WERI-Rb-1 (cell line): ENCODE results near the gene FGF2.
"Not testable (repeated sequence)": the region's sequence is repeated elsewhere in the genome, so short reads cannot be mapped to it uniquely, and the experiment has no call there.

Experiments
- DNase-seq: peaks from one replicate; pipeline ENCODE4 v3.0.0-alpha.2; 2020
- H3K27ac ChIP-seq: fragments of 250-450 bp; sonication (Bioruptor Pico); 2 replicates; pipeline ENCODE4 v1.5.1; 2020; ENCODE audit warnings: mild to moderate bottlenecking, moderate library complexity
- H3K27me3 ChIP-seq: fragments of 250-450 bp; sonication (Bioruptor Pico); 2 replicates; pipeline ENCODE4 v1.5.1; 2021; ENCODE audit warnings: mild to moderate bottlenecking, low read depth, moderate library complexity; ENCODE audit not compliant: insufficient read depth, severe bottlenecking
- H3K36me3 ChIP-seq: fragments of 250-450 bp; sonication (Bioruptor Pico); 2 replicates; pipeline ENCODE4 v1.5.1; 2020; ENCODE audit warnings: mild to moderate bottlenecking, moderate library complexity
- H3K4me3 ChIP-seq: 2 replicates; pipeline ENCODE4 v1.5.1; 2011; ENCODE audit warnings: low read depth, mild to moderate bottlenecking, control low read depth, low read length
- H3K9me3 ChIP-seq: fragments of 250-450 bp; sonication (Bioruptor Pico); 2 replicates; pipeline ENCODE4 v1.5.1; 2021; ENCODE audit warnings: mild to moderate bottlenecking, moderate library complexity; ENCODE audit not compliant: severe bottlenecking
- CTCF ChIP-seq: IDR thresholded peaks from 2 replicates; pipeline ENCODE4 v1.5.1; 2011; ENCODE audit warnings: low read depth, mild to moderate bottlenecking, control low read depth, inconsistent platforms, low read length

FGF2 gene

GRCh38 chr4:122845066-122845465 lies 18.4 kb downstream of the FGF2 start:
- Histone ChIP-seq H3K27me3 (no peaks in the 10 kb centered on the region), H3K4me3 (no peak overlapping the region), H3K36me3 (no peaks in the 10 kb centered on the region; the same call in 1 of the 2 replicates), H3K27ac (no peak overlapping the region), H3K9me3 (no peaks in the 10 kb centered on the region)
- DNase-seq, result no peak
- TF ChIP-seq CTCF, result no peak

- Histone ChIP-seq H3K4me3 (no peak overlapping the region), H3K9me3 (no peaks in the 10 kb centered on the region), H3K27me3 (no peaks in the 10 kb centered on the region), H3K36me3 (no peaks in the 10 kb centered on the region), H3K27ac (no peak overlapping the region)
- DNase-seq, result no peak
- TF ChIP-seq CTCF, result no peak
These were observed 19.1 kb downstream of the FGF2 start for GRCh38 chr4:122845760-122846159.

GRCh38 chr4:122847931-122848330 lies 21.3 kb downstream of the FGF2 start:
- Histone ChIP-seq H3K4me3 (no peak overlapping the region), H3K27me3 (no peaks in the 10 kb centered on the region), H3K36me3 (no peaks in the 10 kb centered on the region), H3K27ac (no peak overlapping the region), H3K9me3 (no peaks in the 10 kb centered on the region)
- no peak for DNase-seq
- no peak for TF ChIP-seq CTCF

GRCh38 chr4:122849789-122850188 lies 23.2 kb downstream of the FGF2 start:
- H3K4me3 ChIP-seq, H3K27ac ChIP-seq, H3K36me3 ChIP-seq, H3K9me3 ChIP-seq, H3K27me3 ChIP-seq, DNase-seq: not testable (repeated sequence)

GRCh38 chr4:122851568-122851967 lies 24.9 kb downstream of the FGF2 start:
- Histone ChIP-seq H3K36me3 (no peaks in the 10 kb centered on the region), H3K27me3 (no peaks in the 10 kb centered on the region), H3K9me3 (no peaks in the 10 kb centered on the region), H3K27ac (no peak overlapping the region), H3K4me3 (no peak overlapping the region)
- DNase-seq, result no peak
- TF ChIP-seq CTCF, result no peak

- no peaks in the 10 kb centered on the region for H3K36me3 ChIP-seq
- no peak for TF ChIP-seq CTCF
- DNase-seq, result no peak
- H3K27ac ChIP-seq, result no peak overlapping the region
- H3K4me3 ChIP-seq, result no peak overlapping the region
- no peaks in the 10 kb centered on the region for H3K27me3 ChIP-seq
- no peaks in the 10 kb centered on the region for H3K9me3 ChIP-seq
These were observed 28.1 kb downstream of the FGF2 start for GRCh38 chr4:122854447-122855352.
